K562 (cell line): ENCODE results near the gene DNAH10. TPM values are rescaled to one million over a fixed set of nuclear protein-coding genes. Genes with fewer than 3 reads are reported as not detected.
A peak's percentile ranks its signal among the peaks of the same experiment; 100 is the strongest.

Experiments used
- ATAC-seq: fragments of 200-7000 bp; cut with Tn5 transposase; 3 replicates; pipeline ENCODE4 v1.9.1; 2020; ENCODE audit warnings: moderate library complexity
- BruUV-seq: library from RNA; stranded (reverse); fragments of 400-500 nt; replicated peaks from 2 replicates; lab custom pipeline; 2021; lab: Mats Ljungman, UMichigan
- CTCF ChIA-PET: fragments of 300-600 bp; formaldehyde crosslinking; extraction: SDS; loops from one replicate; lab custom pipeline; 2021; ENCODE audit warnings: low intra/inter-chr PET ratio; lab: Yijun Ruan, JAX
- POLR2A ChIA-PET: fragments of 300-600, 350-650 bp; sonication (Branson Sonifier 250); formaldehyde crosslinking; extraction: SDS; loops from one replicate; lab custom pipeline; 2021; ENCODE audit warnings: antibody characterized with exemption, inconsistent platforms; lab: Yijun Ruan, JAX
- DNase-seq, 4 experiments: peaks; one replicate each; pipeline versions ENCODE4 v3.0.0 to v3.0.0-alpha.2; 2011 to 2018; ENCODE audit warnings: low spot score in 3 of 4, mixed read lengths in 3 of 4; ENCODE audit errors: extremely low read depth in 1 of 4
- FAIRE-seq: peaks from 2 replicates; lab custom pipeline; 2011; peaks lifted over from hg19 to GRCh38; lab: Jason Lieb, UNC
- H2AFZ ChIP-seq: 2 replicates; pipeline ENCODE4 v1.6.0; 2011; ENCODE audit warnings: low read depth, low read length, control low read depth, inconsistent platforms
- H3K27ac ChIP-seq: fragments of 200-600 bp; 3 replicates; pipeline ENCODE4 v1.8.0; 2011; ENCODE audit warnings: low read depth, mild to moderate bottlenecking, control low read depth, inconsistent platforms, low read length, moderate library complexity, mixed read lengths; ENCODE audit errors: extremely low read depth
- H3K27me3 ChIP-seq, 2 experiments: fragments of 300-600 bp in 1 of 2; 2 replicates in 1 of 2; 3 replicates in 1 of 2; pipeline versions ENCODE4 v1.6.0 to v1.8.0; 2011; ENCODE audit warnings: inconsistent platforms in 2 of 2, low read length in 2 of 2, mild to moderate bottlenecking in 1 of 2, mixed read lengths in 1 of 2, moderate library complexity in 1 of 2; ENCODE audit not compliant: control insufficient read depth in 2 of 2, insufficient read depth in 2 of 2
- H3K36me3 ChIP-seq: fragments of 300-600 bp; 3 replicates; pipeline ENCODE4 v1.8.0; 2011; ENCODE audit warnings: mild to moderate bottlenecking, low read length, inconsistent platforms; ENCODE audit not compliant: control insufficient read depth, insufficient read depth
- H3K4me1 ChIP-seq, 2 experiments: fragments of 200-600 bp in 1 of 2; replicated peaks in 1 of 2; 2 replicates in 1 of 2; 3 replicates in 1 of 2; pipeline versions ENCODE4 v1.5.1 to v1.8.0; 2011; ENCODE audit warnings: inconsistent platforms in 2 of 2, low read length in 2 of 2, mild to moderate bottlenecking in 1 of 2, mixed read lengths in 1 of 2, moderate library complexity in 1 of 2; ENCODE audit not compliant: control insufficient read depth in 2 of 2, insufficient read depth in 2 of 2
- H3K4me2 ChIP-seq: 2 replicates; pipeline ENCODE4 v1.6.1; 2011; ENCODE audit warnings: low read length, control low read depth, inconsistent platforms, mixed read lengths; ENCODE audit not compliant: insufficient read depth
- H3K4me3 ChIP-seq: fragments of 200-600 bp; sonication (generic), shearing (Covaris generic); 2 replicates; pipeline ENCODE4 v1.5.1; 2016; ENCODE audit warnings: control low read depth, inconsistent platforms
- H3K79me2 ChIP-seq: fragments of 200-600 bp; 3 replicates; pipeline ENCODE4 v1.8.0; 2011; ENCODE audit warnings: low read length, inconsistent platforms; ENCODE audit not compliant: control insufficient read depth, insufficient read depth
- H3K9ac ChIP-seq, 2 experiments: 2 replicates each; pipeline versions ENCODE4 v1.6.0 to v1.6.1; 2011; ENCODE audit warnings: low read depth in 2 of 2, low read length in 2 of 2, control low read depth in 1 of 2, inconsistent platforms in 1 of 2, mild to moderate bottlenecking in 1 of 2, mixed read lengths in 1 of 2; ENCODE audit not compliant: insufficient read depth in 1 of 2
- H3K9me1 ChIP-seq: one replicate; pipeline ENCODE4 v1.6.0; 2011; ENCODE audit warnings: inconsistent platforms, mild to moderate bottlenecking, low read length, moderate library complexity; ENCODE audit not compliant: control insufficient read depth, insufficient read depth
- H3K9me3 ChIP-seq: replicated peaks from 2 replicates; pipeline ENCODE4 v1.5.1; 2011; ENCODE audit warnings: low read depth, low read length, inconsistent platforms; ENCODE audit not compliant: control insufficient read depth, insufficient read depth
- H4K20me1 ChIP-seq: replicated peaks from 2 replicates; pipeline ENCODE4 v1.6.1; 2011; ENCODE audit warnings: low read length, inconsistent platforms, mixed read lengths; ENCODE audit not compliant: control insufficient read depth, insufficient read depth
- ATF3 ChIP-seq, 2 experiments: fragments of 450-650 bp in 1 of 2; sonication (generic) in 1 of 2; formaldehyde crosslinking in 1 of 2; IDR thresholded peaks in 1 of 2; conservative IDR thresholded peaks in 1 of 2; 2 replicates each; pipeline versions ENCODE4 v1.6.1 to v1.8.1; 2016 to 2023; ENCODE audit warnings: mild to moderate bottlenecking in 2 of 2, moderate library complexity in 2 of 2, inconsistent platforms in 1 of 2, missing genetic modification reagents in 1 of 2
- CBX8 ChIP-seq: fragments of 200-600 bp; sonication (generic); IDR thresholded peaks from 2 replicates; pipeline ENCODE4 v1.6.1; 2012; ENCODE audit warnings: borderline replicate concordance, mixed run types, low read depth, mild to moderate bottlenecking, moderate library complexity, mixed read lengths, low read length, control low read depth, inconsistent platforms; ENCODE audit not compliant: poor library complexity, severe bottlenecking; ENCODE audit errors: extremely low read depth
- SMC3 ChIP-seq: conservative IDR thresholded peaks from 2 replicates; pipeline ENCODE4 v1.6.1; 2011; ENCODE audit warnings: low read depth, low read length, improper control_type of control experiment; ENCODE audit not compliant: insufficient read depth
- SREBF1 ChIP-seq: fragments of 150-350 bp; IDR thresholded peaks from 2 replicates; pipeline ENCODE4 v1.6.1; 2014; ENCODE audit warnings: antibody characterized with exemption, low read depth, low read length, borderline replicate concordance
- TAF1 ChIP-seq: IDR thresholded peaks from 2 replicates; pipeline ENCODE4 v1.6.1; 2011; ENCODE audit warnings: mild to moderate bottlenecking, low read length, moderate library complexity; ENCODE audit not compliant: insufficient read depth, control insufficient read depth, severe bottlenecking; ENCODE audit errors: extremely low read depth
- XRCC4 ChIP-seq: IDR thresholded peaks from one replicate; pipeline ENCODE4 v1.6.1; 2011; ENCODE audit not compliant: insufficient read depth, insufficient read length; ENCODE audit errors: extremely low read depth
- ZNF175 ChIP-seq: fragments of 200-800 bp; sonication (Bioruptor generic); IDR thresholded peaks from 2 replicates; pipeline ENCODE4 v1.6.1; 2016; ENCODE audit warnings: low read depth, mild to moderate bottlenecking, missing genetic modification characterization, missing compliant biosample characterization
- ZNF282 ChIP-seq: sonication (generic); formaldehyde crosslinking; IDR thresholded peaks from 2 replicates; pipeline ENCODE4 v1.8.1; 2023; ENCODE audit warnings: missing genetic modification reagents
- WGBS: fragments of 100-300 bp; shearing (Covaris generic); methylation state at CpG from one replicate; pipeline ENCODE4 v1.1.6; 2016; ENCODE audit warnings: low coverage, mixed read lengths; ENCODE audit not compliant: insufficient coverage; ENCODE audit errors: missing lambda C conversion rate; 5-methylcytosine and 5-hydroxymethylcytosine counted together
- in situ Hi-C: fragments of 300-500 bp; cut with MboI; formaldehyde crosslinking; loops from 4 replicates; pipeline ENCODE4 v1.15.0; 2018; ENCODE audit warnings: inconsistent platforms, mixed read lengths
- intact Hi-C: fragments of 100-400 bp; cut with micrococcal nuclease; formaldehyde crosslinking; loops from 2 replicates; pipeline ENCODE4 v1.14.2; 2022
- polyA plus RNA-seq, 8 experiments: library from polyadenylated mRNA; depleted of rRNA in 4 of 8; stranded (reverse) in 5 of 8; unstranded in 3 of 8; fragments of >200 nt; fragmentation: Nextera tagmentation in 2 of 8; fragmentation: Illumina TruSeq in 1 of 8; extraction: Ambion mirVana in 2 of 8; extraction: Trizol in 1 of 8; gene quantifications; 2 replicates each; pipeline versions ENCODE4 v1.2.1 to v1.2.3, GENCODE V29; 2011 to 2014; ENCODE audit warnings: inconsistent platforms in 1 of 8, missing spikeins in 1 of 8
- total RNA-seq, 7 experiments: library from RNA; depleted of rRNA in 6 of 7; stranded (reverse); fragments of >200 nt in 6 of 7; fragmentation: Illumina TruSeq in 2 of 7; extraction: Trizol in 2 of 7; gene quantifications; 2 replicates each; pipeline versions ENCODE4 v1.2.1 to v1.2.3, GENCODE V29; 2011 to 2021; ENCODE audit warnings: low replicate concordance in 1 of 7

Gene DNAH10
- total and polyA plus RNA-seq, 9 of the 15 experiments (the other 6 are each of a cell fraction or from before 2014, with no cell fraction given) = 0.01 to 0.06 (median 0.04) TPM; not detected in 1

GRCh38 chr12:123945287-123946151, 183.4 kb downstream of the DNAH10 start:
- Histone ChIP-seq H3K9me3 (no peaks in the 10 kb centered on the region; the same call in 1 of the 2 replicates), H3K4me3 (no peak overlapping the region), H3K9ac (peak overlapping the region in 1 of 2 experiments; percentile 53; a peak in 2 of 4 replicates), H3K79me2 (no peaks in the 10 kb centered on the region), H3K36me3 (no peaks in the 10 kb centered on the region), H3K9me1 (no peaks in the 10 kb centered on the region), H3K27me3 (peaks cover 26 to 38% of the 10 kb centered on the region in 2 experiments; a peak in 4 of 5 replicates), H4K20me1 (no peaks in the 10 kb centered on the region), H3K4me1 (peaks cover 5 to 13% of the 10 kb centered on the region in 2 experiments; a peak in 4 of 5 replicates), H2AFZ (no peak overlapping the region), H3K27ac (no peak overlapping the region), H3K4me2 (no peak overlapping the region)
- no peak for TF ChIP-seq ATF3 (IDR thresholded peaks at IDR 0.05)
- TF ChIP-seq ATF3 (CRISPR knock-in tag; conservative IDR thresholded peaks at IDR 0.05) = no peak
- no peak for TF ChIP-seq ZNF175 (CRISPR knock-in tag)
- no peak for TF ChIP-seq SREBF1
- no peak for TF ChIP-seq TAF1
- TF ChIP-seq CBX8 = no peak
- no peak for TF ChIP-seq ZNF282 (CRISPR knock-in tag)
- TF ChIP-seq XRCC4 = no peak
- no peak for TF ChIP-seq SMC3
- intact Hi-C loops (no loop called here), in situ Hi-C loops (no loop called here)
- ATAC-seq (no peak), FAIRE-seq (no peak), DNase-seq (no peak)
- 28% methylated on average over 25 of the region's 25 CpGs for WGBS
- ChIA-PET POLR2A (interaction anchor here (1.2 kb wide), 1 partner anchor 109 kb away, joined by 3 read pairs; no protein-coding TSS in a partner anchor), CTCF (no interaction called here)
- no TSS peak for BruUV-seq
